ENCODE measurements around the gene MAPK8IP2. TPM values are rescaled to one million over a fixed set of nuclear protein-coding genes. Genes with fewer than 3 reads are reported as not detected.
A peak's percentile ranks its signal among the peaks of the same experiment; 100 is the strongest.

MAPK8IP2 gene
- total and polyA plus RNA-seq, 2 of the 13 experiments (the other 11 are each of a cell fraction or from before 2014, with no cell fraction given) = 1.3 to 2.6 TPM

DNA sequence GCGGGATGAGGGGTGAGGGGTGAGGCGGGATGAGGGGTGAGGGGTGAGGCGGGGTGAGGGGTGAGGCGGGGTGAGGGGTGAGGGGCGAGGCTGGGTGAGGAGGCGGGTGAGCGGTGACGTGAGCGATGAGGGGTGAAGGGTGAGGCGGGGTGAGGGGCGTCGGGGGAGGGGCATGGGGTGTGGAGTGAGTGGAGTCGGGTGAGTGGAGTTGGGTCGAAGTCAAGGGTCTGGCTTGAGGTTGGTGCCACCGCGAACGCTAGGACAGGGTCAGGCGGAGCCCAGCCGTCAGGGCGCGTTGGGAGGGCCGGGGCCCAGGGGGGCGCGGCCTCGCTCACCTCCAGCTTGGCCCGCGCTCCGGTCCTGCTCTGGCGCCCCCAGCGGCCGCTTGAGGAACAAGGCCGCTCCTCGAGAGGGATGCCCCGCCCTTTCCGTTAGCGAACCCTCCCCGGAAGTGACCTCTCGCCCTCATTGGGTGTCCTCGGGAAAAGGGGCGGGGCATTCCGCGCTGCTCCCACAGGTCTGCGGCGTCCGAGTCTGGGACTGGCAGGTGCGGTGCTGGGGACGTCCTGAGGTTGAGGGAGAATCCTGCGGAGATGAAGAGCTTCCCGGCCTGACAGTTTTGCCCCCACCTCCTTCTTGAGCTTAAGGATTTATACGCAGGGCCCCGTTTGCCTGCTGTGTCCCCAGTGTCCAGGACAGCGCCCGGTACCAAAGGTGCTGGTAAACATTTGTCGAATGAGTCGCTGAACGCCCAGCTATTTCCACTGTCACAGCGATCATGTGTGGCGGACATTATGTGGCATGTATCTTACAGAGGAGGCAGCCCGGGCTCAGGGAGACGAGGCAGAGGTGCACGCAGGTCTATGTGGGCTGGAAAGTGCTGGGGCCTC lies 37.8 kb upstream of the MAPK8IP2 start, which contains the start of gene SYCE3 (continued):
- no peak for TF ChIP-seq SP1 (IDR thresholded peaks at IDR 0.05)
- TF ChIP-seq SP1 (CRISPR knock-in tag; IDR thresholded peaks at IDR 0.05) = peak; percentile 95
- peak; percentile 82 for TF ChIP-seq KDM2A (CRISPR knock-in tag; IDR thresholded peaks at IDR 0.05; ENCODE audit: borderline replicate concordance, low read depth)
- no peak for TF ChIP-seq REXO4 (CRISPR knock-in tag; IDR thresholded peaks at IDR 0.05; ENCODE audit: borderline replicate concordance)
- TF ChIP-seq KMT2B (CRISPR knock-in tag; IDR thresholded peaks at IDR 0.05) = 0 out of 2 replicates have a peak, but pooled peaks have one; percentile 38
- TF ChIP-seq, protein P1, sequence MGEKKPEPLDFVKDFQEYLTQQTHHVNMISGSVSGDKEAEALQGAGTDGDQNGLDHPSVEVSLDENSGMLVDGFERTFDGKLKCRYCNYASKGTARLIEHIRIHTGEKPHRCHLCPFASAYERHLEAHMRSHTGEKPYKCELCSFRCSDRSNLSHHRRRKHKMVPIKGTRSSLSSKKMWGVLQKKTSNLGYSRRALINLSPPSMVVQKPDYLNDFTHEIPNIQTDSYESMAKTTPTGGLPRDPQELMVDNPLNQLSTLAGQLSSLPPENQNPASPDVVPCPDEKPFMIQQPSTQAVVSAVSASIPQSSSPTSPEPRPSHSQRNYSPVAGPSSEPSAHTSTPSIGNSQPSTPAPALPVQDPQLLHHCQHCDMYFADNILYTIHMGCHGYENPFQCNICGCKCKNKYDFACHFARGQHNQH (CRISPR knock-in tag; IDR thresholded peaks at IDR 0.05) = peak; percentile 36
- TF ChIP-seq PTBP1 (IDR thresholded peaks at IDR 0.05; ENCODE audit: low read depth, low read length, poor library complexity, severe bottlenecking) = no peak
- TF ChIP-seq, protein P2, sequence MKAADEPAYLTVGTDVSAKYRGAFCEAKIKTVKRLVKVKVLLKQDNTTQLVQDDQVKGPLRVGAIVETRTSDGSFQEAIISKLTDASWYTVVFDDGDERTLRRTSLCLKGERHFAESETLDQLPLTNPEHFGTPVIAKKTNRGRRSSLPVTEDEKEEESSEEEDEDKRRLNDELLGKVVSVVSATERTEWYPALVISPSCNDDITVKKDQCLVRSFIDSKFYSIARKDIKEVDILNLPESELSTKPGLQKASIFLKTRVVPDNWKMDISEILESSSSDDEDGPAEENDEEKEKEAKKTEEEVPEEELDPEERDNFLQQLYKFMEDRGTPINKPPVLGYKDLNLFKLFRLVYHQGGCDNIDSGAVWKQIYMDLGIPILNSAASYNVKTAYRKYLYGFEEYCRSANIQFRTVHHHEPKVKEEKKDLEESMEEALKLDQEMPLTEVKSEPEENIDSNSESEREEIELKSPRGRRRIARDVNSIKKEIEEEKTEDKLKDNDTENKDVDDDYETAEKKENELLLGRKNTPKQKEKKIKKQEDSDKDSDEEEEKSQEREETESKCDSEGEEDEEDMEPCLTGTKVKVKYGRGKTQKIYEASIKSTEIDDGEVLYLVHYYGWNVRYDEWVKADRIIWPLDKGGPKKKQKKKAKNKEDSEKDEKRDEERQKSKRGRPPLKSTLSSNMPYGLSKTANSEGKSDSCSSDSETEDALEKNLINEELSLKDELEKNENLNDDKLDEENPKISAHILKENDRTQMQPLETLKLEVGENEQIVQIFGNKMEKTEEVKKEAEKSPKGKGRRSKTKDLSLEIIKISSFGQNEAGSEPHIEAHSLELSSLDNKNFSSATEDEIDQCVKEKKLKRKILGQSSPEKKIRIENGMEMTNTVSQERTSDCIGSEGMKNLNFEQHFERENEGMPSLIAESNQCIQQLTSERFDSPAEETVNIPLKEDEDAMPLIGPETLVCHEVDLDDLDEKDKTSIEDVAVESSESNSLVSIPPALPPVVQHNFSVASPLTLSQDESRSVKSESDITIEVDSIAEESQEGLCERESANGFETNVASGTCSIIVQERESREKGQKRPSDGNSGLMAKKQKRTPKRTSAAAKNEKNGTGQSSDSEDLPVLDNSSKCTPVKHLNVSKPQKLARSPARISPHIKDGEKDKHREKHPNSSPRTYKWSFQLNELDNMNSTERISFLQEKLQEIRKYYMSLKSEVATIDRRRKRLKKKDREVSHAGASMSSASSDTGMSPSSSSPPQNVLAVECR (CRISPR knock-in tag; IDR thresholded peaks at IDR 0.05; ENCODE audit: borderline replicate concordance) = peak; percentile 84; the same call in 1 of the 2 replicates
- TF ChIP-seq CBX2 (IDR thresholded peaks at IDR 0.05; ENCODE audit: low read depth, low read length) = no peak
- no peak for TF ChIP-seq CBX2 (CRISPR knock-in tag; IDR thresholded peaks at IDR 0.05; ENCODE audit: low read depth)
- TF ChIP-seq RBM39 (IDR thresholded peaks at IDR 0.05; ENCODE audit: low read depth, low read length, poor library complexity, severe bottlenecking) = peak; percentile 63
- TF ChIP-seq SIN3B (IDR thresholded peaks at IDR 0.05; ENCODE audit: low read length) = no peak
- TF ChIP-seq ZNF607 (CRISPR knock-in tag; IDR thresholded peaks at IDR 0.05; ENCODE audit: borderline replicate concordance) = 0 out of 2 replicates have a peak, but pooled peaks have one; percentile 49
- TF ChIP-seq MAF1 (CRISPR knock-in tag; IDR thresholded peaks at IDR 0.05; ENCODE audit: borderline replicate concordance) = no peak
- TF ChIP-seq, protein P3, sequence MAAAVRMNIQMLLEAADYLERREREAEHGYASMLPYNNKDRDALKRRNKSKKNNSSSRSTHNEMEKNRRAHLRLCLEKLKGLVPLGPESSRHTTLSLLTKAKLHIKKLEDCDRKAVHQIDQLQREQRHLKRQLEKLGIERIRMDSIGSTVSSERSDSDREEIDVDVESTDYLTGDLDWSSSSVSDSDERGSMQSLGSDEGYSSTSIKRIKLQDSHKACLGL (CRISPR knock-in tag; IDR thresholded peaks at IDR 0.05) = no peak; the same call in 1 of the 2 replicates
- no peak; the same call in 1 of the 2 replicates for TF ChIP-seq KLF6 (CRISPR knock-in tag; IDR thresholded peaks at IDR 0.05)
- peak; percentile 37; the same call in 1 of the 2 replicates for TF ChIP-seq BCL6 (CRISPR knock-in tag; IDR thresholded peaks at IDR 0.05)
- TF ChIP-seq TBX2 (CRISPR knock-in tag; IDR thresholded peaks at IDR 0.05; ENCODE audit: borderline replicate concordance) = peak; percentile 65; the same call in 1 of the 2 replicates
- TF ChIP-seq ZNF777 (CRISPR knock-in tag; IDR thresholded peaks at IDR 0.05) = peak; percentile 63
- 0 out of 2 replicates have a peak, but pooled peaks have one; percentile 33 for TF ChIP-seq RFXAP (CRISPR knock-in tag; IDR thresholded peaks at IDR 0.05; ENCODE audit: borderline replicate concordance)
- TF ChIP-seq ZNF562 (CRISPR knock-in tag; IDR thresholded peaks at IDR 0.05; ENCODE audit: borderline replicate concordance) = no peak
- TF ChIP-seq, protein P4, sequence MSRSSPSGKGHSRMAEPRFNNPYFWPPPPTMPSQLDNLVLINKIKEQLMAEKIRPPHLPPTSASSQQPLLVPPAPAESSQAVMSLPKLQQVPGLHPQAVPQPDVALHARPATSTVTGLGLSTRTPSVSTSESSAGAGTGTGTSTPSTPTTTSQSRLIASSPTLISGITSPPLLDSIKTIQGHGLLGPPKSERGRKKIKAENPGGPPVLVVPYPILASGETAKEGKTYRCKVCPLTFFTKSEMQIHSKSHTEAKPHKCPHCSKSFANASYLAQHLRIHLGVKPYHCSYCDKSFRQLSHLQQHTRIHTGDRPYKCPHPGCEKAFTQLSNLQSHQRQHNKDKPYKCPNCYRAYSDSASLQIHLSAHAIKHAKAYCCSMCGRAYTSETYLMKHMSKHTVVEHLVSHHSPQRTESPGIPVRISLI (CRISPR knock-in tag; IDR thresholded peaks at IDR 0.05; ENCODE audit: borderline replicate concordance) = no peak; the same call in 1 of the 2 replicates
- TF ChIP-seq ELF3 (CRISPR knock-in tag; IDR thresholded peaks at IDR 0.05) = peak; percentile 50; the same call in 1 of the 2 replicates
